NCI-H460 (cell line): Measurements from ENCODE around the gene CTNND1. TPM values are rescaled to one million over a fixed set of nuclear protein-coding genes. Genes with fewer than 3 reads are reported as not detected.
"Not testable (repeated sequence)": the region's sequence is repeated elsewhere in the genome, so short reads cannot be mapped to it uniquely, and the experiment has no call there.

Source experiments
- DNase-seq: peaks from one replicate; pipeline ENCODE4 v3.0.0-alpha.2; 2016; ENCODE audit warnings: low read depth; ENCODE audit errors: extremely low read depth
- total RNA-seq: library from RNA; depleted of rRNA; stranded (reverse); fragments of >200 nt; shearing (Covaris generic); gene quantifications from 2 replicates; pipeline ENCODE4 v1.2.3, GENCODE V29; 2014

CTNND1 gene
- total RNA-seq, 1 experiment from 2014 or later, result 50.0 TPM

DNA sequence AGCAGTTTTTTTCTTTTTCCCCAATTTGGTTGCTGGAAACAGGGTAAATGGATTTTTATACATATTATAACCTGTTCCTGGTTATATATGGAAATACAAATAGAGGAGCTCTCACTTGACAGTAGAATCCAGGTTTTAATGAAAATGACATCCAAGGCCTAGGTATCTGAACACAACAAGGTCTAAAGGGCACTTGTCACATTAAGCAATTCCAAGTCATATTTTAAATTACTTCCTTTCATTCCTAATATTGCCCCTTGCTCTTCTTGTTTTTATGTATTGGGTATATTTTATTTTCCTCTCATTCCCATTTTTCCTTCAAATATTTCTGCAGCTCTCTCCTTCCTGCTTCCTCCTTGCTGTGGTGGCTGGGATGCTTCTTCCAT is 27.1 kb downstream of the CTNND1 start:
- DNase-seq, result no peak

- DNase-seq, result no peak
Observed at GRCh38 chr11:57791321-57792059, 29.9 kb downstream of the CTNND1 start.

- no peak for DNase-seq
Observed at GRCh38 chr11:57792060-57792541, 30.5 kb downstream of the CTNND1 start.

GRCh38 chr11:57792870-57793269 is 31.3 kb downstream of the CTNND1 start:
- no peak for DNase-seq

GRCh38 chr11:57793351-57794115 is 31.9 kb downstream of the CTNND1 start:
- DNase-seq, result no peak

GRCh38 chr11:57798905-57799559 is 37.4 kb downstream of the CTNND1 start:
- DNase-seq, result no peak

DNA sequence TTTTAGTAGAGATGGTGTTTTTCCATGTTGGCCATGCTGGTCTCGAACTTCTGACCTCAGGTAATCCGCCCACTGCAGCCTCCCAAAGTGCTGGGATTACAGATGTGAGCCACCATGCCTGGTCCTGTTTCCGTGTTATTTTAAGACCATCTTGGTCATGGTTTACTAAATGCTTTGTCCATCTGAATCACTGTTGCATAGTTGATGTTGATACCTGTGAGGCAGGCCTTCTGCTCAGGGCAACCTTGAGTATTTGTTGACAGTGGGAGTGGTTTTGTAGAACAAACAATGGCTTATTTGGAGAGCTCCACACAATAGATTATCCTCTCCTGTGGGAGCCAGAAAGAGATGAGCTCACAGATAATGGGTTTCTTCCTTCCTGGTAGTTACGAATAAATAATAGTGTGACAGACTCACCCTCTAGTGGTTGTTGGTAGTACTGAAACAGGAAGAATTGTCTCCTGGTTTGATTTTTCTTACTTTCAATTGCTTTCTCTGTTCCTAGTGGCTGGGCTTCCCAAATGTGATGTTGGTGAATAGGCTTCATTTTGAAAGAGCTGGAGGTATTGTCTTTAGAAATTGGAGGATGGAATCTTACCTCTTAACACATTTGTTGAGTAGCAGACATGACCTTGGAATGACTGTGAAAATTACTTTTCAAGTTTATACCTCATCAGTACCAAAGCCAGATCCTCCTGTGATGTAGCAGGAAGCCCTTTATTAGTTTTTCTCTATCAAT is 39.0 kb downstream of the CTNND1 start:
- peak; percentile 59 for DNase-seq

- DNase-seq, result no peak
Observed at GRCh38 chr11:57801183-57801485, 39.5 kb downstream of the CTNND1 start.

DNA sequence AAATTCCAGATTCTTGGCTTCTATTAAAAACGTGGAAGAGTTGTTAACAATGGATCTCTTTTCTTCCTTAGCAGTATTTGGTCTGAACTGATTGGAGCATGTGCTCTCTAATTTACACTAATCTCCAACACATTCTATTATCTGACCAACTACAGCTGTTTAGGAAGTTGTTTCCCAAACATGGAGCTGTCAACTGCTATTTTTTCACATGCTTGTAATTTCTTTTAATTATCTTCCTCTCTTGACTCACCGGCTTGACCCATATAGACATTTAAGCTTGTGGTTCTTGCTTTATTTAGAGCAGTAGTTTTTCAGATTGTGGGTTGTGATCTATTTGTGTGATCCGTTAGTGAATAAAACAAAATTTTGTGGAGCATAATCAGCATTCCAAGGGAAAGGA is 40.8 kb downstream of the CTNND1 start:
- DNase-seq, result no peak

DNA sequence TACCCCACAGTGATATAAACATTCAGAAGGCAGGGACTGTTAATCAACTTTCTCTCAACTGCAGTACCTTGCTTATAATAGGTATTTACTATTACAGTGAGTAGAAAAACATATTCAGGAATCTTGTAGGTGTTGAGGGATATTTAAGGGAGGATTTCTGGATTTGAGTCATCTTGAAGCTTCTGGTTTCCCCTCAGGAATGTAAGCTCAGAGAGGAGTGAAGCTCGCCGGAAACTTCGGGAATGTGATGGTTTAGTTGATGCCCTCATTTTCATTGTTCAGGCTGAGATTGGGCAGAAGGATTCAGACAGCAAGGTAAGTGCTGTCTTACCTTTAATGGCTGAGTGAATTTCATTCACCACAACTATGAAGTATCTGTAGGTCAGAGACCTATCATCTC is 42.9 kb downstream of the CTNND1 start:
- DNase-seq, result no peak

DNA sequence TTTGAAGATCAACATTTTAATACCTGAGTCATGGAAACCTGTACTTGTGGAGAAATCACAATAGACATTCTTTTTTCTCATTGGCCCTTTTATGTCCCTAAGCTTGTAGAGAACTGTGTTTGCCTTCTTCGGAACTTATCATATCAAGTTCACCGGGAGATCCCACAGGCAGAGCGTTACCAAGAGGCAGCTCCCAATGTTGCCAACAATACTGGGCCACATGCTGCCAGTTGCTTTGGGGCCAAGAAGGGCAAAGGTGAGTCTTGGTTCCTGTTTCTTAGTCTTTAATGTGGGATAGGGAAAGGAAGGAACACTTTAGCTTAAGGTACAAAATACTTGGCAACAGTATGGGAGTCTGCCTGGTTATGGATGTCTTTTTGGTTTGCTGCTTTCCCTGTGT is 44.2 kb downstream of the CTNND1 start:
- no peak for DNase-seq

DNA sequence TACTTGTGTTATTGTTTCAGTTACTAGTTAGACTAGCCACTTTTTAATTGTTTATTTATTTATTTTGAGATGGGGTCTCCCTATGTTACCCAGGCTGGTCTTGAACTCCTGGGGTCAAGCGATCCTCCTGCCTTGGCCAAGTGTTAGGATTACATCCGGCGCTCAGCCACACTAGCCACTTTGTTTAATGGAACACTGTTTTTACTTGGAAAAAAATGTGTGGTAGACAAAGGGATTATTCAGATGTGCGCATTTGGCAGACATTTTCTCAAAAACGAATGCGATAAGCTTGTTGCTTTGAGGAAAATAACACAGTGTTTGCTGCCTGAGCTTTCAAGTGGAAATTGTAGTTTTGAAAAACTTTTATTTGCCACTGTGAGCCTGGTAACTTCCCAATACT is 51.0 kb downstream of the CTNND1 start:
- no peak for DNase-seq

DNA sequence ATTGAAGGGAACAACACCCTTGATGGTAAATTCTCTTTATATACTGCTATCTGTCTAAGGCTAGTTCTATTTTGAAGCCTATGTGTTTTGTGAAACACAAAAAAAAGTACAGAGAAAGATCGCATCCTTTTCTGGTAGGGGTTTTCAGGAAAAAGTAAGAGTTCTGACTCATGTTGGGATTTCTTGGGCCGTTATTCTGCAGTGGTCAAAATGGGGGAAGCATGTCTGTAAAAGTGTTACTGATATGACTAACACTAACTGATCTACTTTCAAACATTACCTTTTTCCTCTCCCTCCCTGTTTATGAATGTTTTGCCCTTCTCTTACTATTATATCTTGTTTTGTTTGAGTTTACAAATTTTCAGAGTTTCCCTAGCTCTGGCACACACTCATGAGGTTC is 53.9 kb downstream of the CTNND1 start:
- no peak for DNase-seq

GRCh38 chr11:57815877-57816276 is 54.3 kb downstream of the CTNND1 start:
- DNase-seq, result no peak

DNA sequence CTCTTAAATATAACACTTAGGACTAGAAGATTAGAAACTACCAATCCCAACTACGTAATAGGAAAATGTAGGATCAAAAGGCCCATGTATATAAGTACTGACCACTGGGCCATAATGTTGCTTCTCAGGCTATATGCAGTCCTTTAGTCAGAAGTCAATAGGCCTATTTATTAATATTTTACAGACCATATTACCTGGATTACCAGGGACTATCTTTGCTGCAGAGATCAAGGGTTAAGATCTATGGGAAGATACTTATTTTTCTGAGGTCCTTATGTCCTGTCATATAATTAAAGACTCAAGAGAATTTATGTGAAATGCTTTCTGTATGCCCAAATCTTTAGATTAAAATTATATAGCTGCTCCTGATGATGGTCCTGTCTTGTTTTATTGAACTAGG is 57.2 kb downstream of the CTNND1 start:
- DNase-seq, result no peak

- DNase-seq, result no peak
Observed at GRCh38 chr11:57819252-57819979, 57.8 kb downstream of the CTNND1 start.

- no peak for DNase-seq
Observed at GRCh38 chr11:57823859-57824258, 62.3 kb downstream of the CTNND1 start.

DNA sequence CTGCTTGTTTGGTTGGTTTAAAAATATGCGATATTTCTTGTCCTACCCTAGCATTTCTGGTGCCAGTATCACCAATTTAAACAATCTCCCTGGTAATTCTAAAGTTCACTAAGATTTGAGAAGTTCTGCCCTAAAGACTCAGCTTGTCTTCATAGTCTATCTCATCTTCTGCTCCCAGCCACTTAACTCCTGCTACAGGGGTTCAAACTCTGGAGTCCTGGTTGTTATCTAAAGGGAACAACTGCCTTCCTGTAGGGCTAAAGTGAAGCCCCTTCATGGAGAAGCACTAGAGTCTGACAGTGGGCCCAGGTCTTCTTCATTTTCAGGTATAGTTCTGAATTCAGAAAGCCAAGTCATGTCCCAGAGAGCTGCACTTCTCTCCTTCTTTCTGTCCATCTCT is 73.2 kb downstream of the CTNND1 start:
- DNase-seq, result no peak

GRCh38 chr11:57838609-57839008 is 77.0 kb downstream of the CTNND1 start:
- not testable (repeated sequence) for DNase-seq

DNA sequence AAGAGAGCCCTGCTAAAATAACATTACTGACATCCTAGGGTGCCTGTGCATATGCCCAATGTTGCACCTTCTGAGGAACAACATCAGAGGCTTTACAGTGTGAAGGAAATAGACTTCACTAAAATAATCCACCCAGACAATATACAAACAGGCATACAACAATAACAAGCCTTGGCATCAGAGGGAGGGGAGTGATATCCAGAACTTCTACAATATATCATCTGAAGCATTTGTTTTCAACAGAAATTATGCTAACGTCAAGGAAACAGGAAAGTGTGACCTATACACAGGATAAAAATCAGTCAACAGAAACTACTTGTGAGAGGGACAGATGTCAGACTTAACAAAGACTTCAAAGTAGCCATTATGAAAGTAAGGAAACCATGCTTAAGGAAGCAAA is 81.3 kb downstream of the CTNND1 start:
- DNase-seq, result no peak
